Activated B cell treated with CpG ODN at 0.5 μM for 24 hours (primary cell): Measurements from ENCODE around the gene CDKN3. TPM values are rescaled to one million over a fixed set of nuclear protein-coding genes. Genes with fewer than 3 reads are reported as not detected.

Source experiments
- ATAC-seq: fragments of 200-7000 bp; cut with Tn5 transposase; one replicate; pipeline ENCODE4 v1.10.0; 2021; ENCODE audit warnings: low read depth, mild to moderate bottlenecking, moderate library complexity
- CTCF ChIA-PET: fragments of 350-600 bp; sonication (Branson Sonifier 250); formaldehyde crosslinking; loops from one replicate; lab custom pipeline; 2021; ENCODE audit warnings: antibody characterized with exemption; lab: Charles Lee
- POLR2A ChIA-PET: fragments of 350-600 bp; sonication (Branson Sonifier 250); formaldehyde crosslinking; loops from one replicate; lab custom pipeline; 2021; ENCODE audit warnings: antibody characterized with exemption; lab: Charles Lee
- DNase-seq: peaks from one replicate; pipeline ENCODE4 v3.0.0; 2022
- H3K27ac Mint-ChIP-seq: one replicate; pipeline ENCODE4 v1.8.0; 2020; ENCODE audit warnings: mixed read lengths
- H3K27me3 Mint-ChIP-seq: one replicate; pipeline ENCODE4 v1.8.0; 2021; ENCODE audit warnings: mixed read lengths
- H3K36me3 Mint-ChIP-seq: one replicate; pipeline ENCODE4 v1.8.0; 2021; ENCODE audit warnings: low read depth, mixed read lengths
- H3K4me1 Mint-ChIP-seq: one replicate; pipeline ENCODE4 v1.8.0; 2021; ENCODE audit warnings: mixed read lengths
- H3K4me3 Mint-ChIP-seq: one replicate; pipeline ENCODE4 v1.8.0; 2020; ENCODE audit warnings: mild to moderate bottlenecking, mixed read lengths
- H3K9me3 Mint-ChIP-seq: one replicate; pipeline ENCODE4 v1.8.0; 2020; ENCODE audit warnings: mixed read lengths
- CTCF ChIP-seq: fragments of 200-600 bp; IDR thresholded peaks from one replicate; pipeline ENCODE4 v1.8.0; 2022; ENCODE audit warnings: antibody characterized with exemption, mild to moderate bottlenecking
- intact Hi-C: fragments of 100-400 bp; cut with micrococcal nuclease; formaldehyde crosslinking; loops from one replicate; pipeline ENCODE4 v1.15.1; 2024
- total RNA-seq: library from RNA; stranded (reverse); gene quantifications from 2 replicates; pipeline ENCODE4 v1.2.3, GENCODE V29; 2022

Gene CDKN3
- 0.91 and 1.6 TPM in 2 replicates for total RNA-seq

- POLR2A ChIA-PET = interaction anchor here (0.7 to 1.7 kb wide), 5 partner anchors 38 to 1606 kb away, joined by 3 to 4 read pairs (median 4); partner anchors contain the start of gene DDHD1
- no peaks in the 10 kb centered on the region for H3K27me3 Mint-ChIP-seq
- no peak for TF ChIP-seq CTCF
- intact Hi-C loops = loop anchor here (1.0 to 5.0 kb wide), 11 partner anchors 16 to 1689 kb away; partner anchors contain the start of genes CGRRF1, CNIH1, DDHD1 and GCH1
- DNase-seq (peak; percentile 94), ATAC-seq (peak; percentile 94)
- no peaks in the 10 kb centered on the region for H3K9me3 Mint-ChIP-seq
- CTCF ChIA-PET = no interaction called here
- H3K4me3 Mint-ChIP-seq = peak within 1 kb of the TSS; percentile 86
- H3K36me3 Mint-ChIP-seq = no peaks in the 10 kb centered on the region
- peak within 1 kb of the TSS; percentile 82 for H3K27ac Mint-ChIP-seq
- peaks cover 23% of the 10 kb centered on the region for H3K4me1 Mint-ChIP-seq
Observed at GRCh38 chr14:54396493-54397335, at the start of gene CDKN3. Gene CDKN3 (plus strand): TSS chr14:54397007. CDS start chr14:54397069, 62 bp downstream.

GRCh38 chr14:54347044-54347443 lies 49.8 kb upstream of the CDKN3 start:
- intact Hi-C loops = loop anchor here (5.0 kb wide), 2 partner anchors 1290 to 1525 kb away; no protein-coding TSS in a partner anchor
- TF ChIP-seq CTCF = no peak
- DNase-seq = no peak
- Mint-ChIP-seq H3K4me3 (no peak overlapping the region), H3K27me3 (peaks cover 4% of the 10 kb centered on the region), H3K36me3 (no peaks in the 10 kb centered on the region), H3K9me3 (no peaks in the 10 kb centered on the region), H3K4me1 (peaks cover 5% of the 10 kb centered on the region), H3K27ac (no peak overlapping the region)
- ChIA-PET CTCF (interaction anchor here (0.7 to 2.3 kb wide), 11 partner anchors 13 to 1293 kb away, joined by 3 to 28 read pairs (median 5); no protein-coding TSS in a partner anchor), POLR2A (no interaction called here)
- no peak for ATAC-seq

GRCh38 chr14:54348001-54348611 lies 48.7 kb upstream of the CDKN3 start:
- POLR2A ChIA-PET = no interaction called here

GRCh38 chr14:54348923-54349620 lies 47.7 kb upstream of the CDKN3 start:
- TF ChIP-seq CTCF = no peak
- CTCF ChIA-PET = interaction anchor here (1.4 to 2.3 kb wide), 5 partner anchors 9 to 1054 kb away, joined by 3 to 28 read pairs (median 6); no protein-coding TSS in a partner anchor
- ATAC-seq (no peak), DNase-seq (no peak)
- peaks cover 3% of the 10 kb centered on the region for H3K9me3 Mint-ChIP-seq
- peaks cover 4% of the 10 kb centered on the region for H3K27me3 Mint-ChIP-seq
- H3K27ac Mint-ChIP-seq = no peak overlapping the region
- H3K4me1 Mint-ChIP-seq = peaks cover 5% of the 10 kb centered on the region
- intact Hi-C loops = loop anchor here (1.0 to 5.0 kb wide), 6 partner anchors 174 to 1527 kb away; no protein-coding TSS in a partner anchor
- no peaks in the 10 kb centered on the region for H3K36me3 Mint-ChIP-seq
- H3K4me3 Mint-ChIP-seq = no peak overlapping the region
- POLR2A ChIA-PET = no interaction called here

More at GRCh38 chr14:54348001-54348611, 48.7 kb upstream of the CDKN3 start:
- H3K4me3 Mint-ChIP-seq = no peak overlapping the region
- intact Hi-C loops = loop anchor here (1.0 to 5.0 kb wide), 6 partner anchors 173 to 1526 kb away; no protein-coding TSS in a partner anchor
- H3K9me3 Mint-ChIP-seq = no peaks in the 10 kb centered on the region
- DNase-seq (no peak), ATAC-seq (peak; percentile 21)
- no peaks in the 10 kb centered on the region for H3K36me3 Mint-ChIP-seq
- no peak overlapping the region for H3K27ac Mint-ChIP-seq
- no peak for TF ChIP-seq CTCF
- peaks cover 5% of the 10 kb centered on the region for H3K4me1 Mint-ChIP-seq
- CTCF ChIA-PET = interaction anchor here (0.7 to 2.3 kb wide), 17 partner anchors 8 to 1528 kb away, joined by 3 to 28 read pairs (median 4); no protein-coding TSS in a partner anchor
- peaks cover 4% of the 10 kb centered on the region for H3K27me3 Mint-ChIP-seq
